IMR-90 (cell line): ENCODE data around the gene TAF1. TPM values are rescaled to one million over a fixed set of nuclear protein-coding genes. Genes with fewer than 3 reads are reported as not detected.
"Not testable (repeated sequence)": the region's sequence is repeated elsewhere in the genome, so short reads cannot be mapped to it uniquely, and the experiment has no call there.

Experiments used
- ATAC-seq: fragments of 200-7000 bp; cut with Tn5 transposase; 2 replicates; pipeline ENCODE4 v1.9.1; 2020; ENCODE audit warnings: low read depth, mild to moderate bottlenecking, moderate library complexity
- BruUV-seq: library from RNA; stranded (reverse); fragments of 400-500 nt; replicated peaks from 2 replicates; lab custom pipeline; 2021; lab: Mats Ljungman, UMichigan
- CTCF ChIA-PET: fragments of 300-600 bp; formaldehyde crosslinking; extraction: SDS; loops from one replicate; lab custom pipeline; 2021; ENCODE audit warnings: antibody characterized with exemption; lab: Yijun Ruan, JAX
- POLR2A ChIA-PET: fragments of 300-600 bp; sonication (Branson Sonifier 250); formaldehyde crosslinking; loops from one replicate; lab custom pipeline; 2022; ENCODE audit warnings: antibody characterized with exemption; ENCODE audit not compliant: unreplicated experiment; lab: Charles Lee
- DNase-seq: peaks from one replicate; pipeline ENCODE4 v3.0.0; 2013
- H2AFZ ChIP-seq: replicated peaks from 2 replicates; pipeline ENCODE3; 2013; ENCODE audit warnings: low read length, mild to moderate bottlenecking; ENCODE audit not compliant: poor library complexity
- H2AK5ac ChIP-seq: 2 replicates; pipeline ENCODE4 v1.6.1; 2013; ENCODE audit warnings: low read depth, low read length, inconsistent platforms
- H2AK9ac ChIP-seq: replicated peaks from 2 replicates; pipeline ENCODE3; 2013; ENCODE audit warnings: mild to moderate bottlenecking, low read depth, low read length, moderate library complexity; ENCODE audit not compliant: poor library complexity
- H2BK120ac ChIP-seq: 2 replicates; pipeline ENCODE4 v1.6.1; 2013; ENCODE audit warnings: low read depth, low read length, inconsistent platforms
- H2BK15ac ChIP-seq: 3 replicates; pipeline ENCODE4 v1.6.1; 2013; ENCODE audit warnings: low read depth, low read length, inconsistent platforms
- H2BK20ac ChIP-seq: 2 replicates; pipeline ENCODE4 v1.6.1; 2013; ENCODE audit warnings: low read depth, mild to moderate bottlenecking, inconsistent platforms, low read length, moderate library complexity
- H2BK5ac ChIP-seq: 2 replicates; pipeline ENCODE4 v1.6.1; 2013; ENCODE audit warnings: mild to moderate bottlenecking, low read depth, low read length, inconsistent platforms; ENCODE audit not compliant: poor library complexity, severe bottlenecking
- H3K14ac ChIP-seq: replicated peaks from 2 replicates; pipeline ENCODE4 v1.6.1; 2013; ENCODE audit warnings: low read depth, low read length, inconsistent platforms
- H3K18ac ChIP-seq: 2 replicates; pipeline ENCODE4 v1.6.1; 2013; ENCODE audit warnings: low read depth, low read length, control low read depth
- H3K23ac ChIP-seq: 2 replicates; pipeline ENCODE4 v1.6.1; 2013; ENCODE audit warnings: low read depth, low read length, inconsistent platforms
- H3K27ac ChIP-seq: 2 replicates; pipeline ENCODE4 v1.5.1; 2013; ENCODE audit warnings: mild to moderate bottlenecking, control low read depth, low read length; ENCODE audit not compliant: insufficient read depth
- H3K27me3 ChIP-seq: 2 replicates; pipeline ENCODE4 v1.6.1; 2013; ENCODE audit warnings: low read length; ENCODE audit not compliant: control insufficient read depth, insufficient read depth
- H3K36me3 ChIP-seq: 2 replicates; pipeline ENCODE4 v1.6.1; 2013; ENCODE audit warnings: low read length, mixed read lengths; ENCODE audit not compliant: control insufficient read depth, insufficient read depth
- H3K4ac ChIP-seq: 2 replicates; pipeline ENCODE4 v1.6.1; 2013; ENCODE audit warnings: low read depth, low read length, inconsistent platforms
- H3K4me1 ChIP-seq: 2 replicates; pipeline ENCODE4 v1.6.1; 2013; ENCODE audit warnings: low read length, mixed read lengths; ENCODE audit not compliant: control insufficient read depth, insufficient read depth
- H3K4me2 ChIP-seq: 2 replicates; pipeline ENCODE4 v1.6.1; 2013; ENCODE audit warnings: low read depth, mild to moderate bottlenecking, control low read depth, low read length, moderate library complexity
- H3K4me3 ChIP-seq: 2 replicates; pipeline ENCODE4 v1.5.1; 2013; ENCODE audit warnings: low read depth, mild to moderate bottlenecking, control low read depth, low read length, moderate library complexity; ENCODE audit not compliant: insufficient read depth
- H3K56ac ChIP-seq: 2 replicates; pipeline ENCODE4 v1.6.1; 2013; ENCODE audit warnings: low read length, inconsistent platforms; ENCODE audit not compliant: insufficient read depth; ENCODE audit errors: extremely low read depth
- H3K79me1 ChIP-seq, 2 experiments: 2 replicates each; pipeline ENCODE4 v1.6.1; 2013; ENCODE audit warnings: low read length in 2 of 2, inconsistent platforms in 1 of 2, low read depth in 1 of 2
- H3K9ac ChIP-seq: 2 replicates; pipeline ENCODE4 v1.6.1; 2013; ENCODE audit warnings: low read depth, low read length, control low read depth
- H3K9me1 ChIP-seq: 2 replicates; pipeline ENCODE4 v1.6.1; 2013; ENCODE audit warnings: low read length, inconsistent platforms; ENCODE audit not compliant: insufficient read depth
- H3K9me3 ChIP-seq: 2 replicates; pipeline ENCODE4 v1.6.1; 2013; ENCODE audit warnings: low read length; ENCODE audit not compliant: control insufficient read depth, insufficient read depth
- H4K20me1 ChIP-seq: 2 replicates; pipeline ENCODE4 v1.6.1; 2013; ENCODE audit warnings: low read length, inconsistent platforms; ENCODE audit not compliant: insufficient read depth
- H4K5ac ChIP-seq: 2 replicates; pipeline ENCODE4 v1.6.1; 2013; ENCODE audit warnings: mild to moderate bottlenecking, low read depth, low read length, control low read depth
- H4K8ac ChIP-seq, 2 experiments: 2 replicates each; pipeline ENCODE4 v1.6.1; 2013; ENCODE audit warnings: low read depth in 2 of 2, low read length in 2 of 2, control low read depth in 1 of 2, inconsistent platforms in 1 of 2
- H4K91ac ChIP-seq: 2 replicates; pipeline ENCODE4 v1.6.1; 2013; ENCODE audit warnings: low read depth, low read length, inconsistent platforms; ENCODE audit not compliant: insufficient read depth
- MXI1 ChIP-seq: IDR thresholded peaks from 2 replicates; pipeline ENCODE4 v1.6.1; 2012; ENCODE audit warnings: low read depth, mild to moderate bottlenecking, low read length, moderate library complexity, borderline replicate concordance
- NFE2L2 ChIP-seq: fragments of 150-350 bp; IDR thresholded peaks from 2 replicates; pipeline ENCODE4 v1.6.1; 2016; ENCODE audit warnings: low read depth, mild to moderate bottlenecking, low read length
- RFX5 ChIP-seq: IDR thresholded peaks from 2 replicates; pipeline ENCODE4 v1.8.0; 2012; ENCODE audit warnings: low read depth, mild to moderate bottlenecking, low read length, moderate library complexity
- SMC3 ChIP-seq: fragments of 150-350 bp; IDR thresholded peaks from 2 replicates; pipeline ENCODE4 v1.6.1; 2016; ENCODE audit warnings: low read depth, mild to moderate bottlenecking, antibody characterized with exemption, low read length, moderate library complexity
- WGBS, 2 experiments: methylation state at CpG; one replicate each; pipeline versions ENCODE4 v1.1.5 to v1.1.7; 2013; ENCODE audit warnings: missing lambda C conversion rate in 2 of 2; ENCODE audit not compliant: insufficient read length in 1 of 2; ENCODE audit errors: extremely low coverage in 2 of 2; 5-methylcytosine and 5-hydroxymethylcytosine counted together
- dilution Hi-C: fragments of 300-500 bp; cut with HindIII; formaldehyde crosslinking; loops from one replicate; pipeline ENCODE4 v1.14.3; 2018; ENCODE audit warnings: low sequenced_read_pairs; ENCODE audit not compliant: unreplicated experiment
- in situ Hi-C: fragments of 300-500 bp; cut with MboI; formaldehyde crosslinking; loops from 3 replicates; pipeline ENCODE4 v1.14.3; 2019; ENCODE audit warnings: low sequenced_read_pairs, inconsistent platforms, mixed read lengths
- intact Hi-C: fragments of 100-400 bp; cut with micrococcal nuclease; formaldehyde crosslinking; loops from 2 replicates; pipeline ENCODE4 v1.10.0; 2022
- polyA plus RNA-seq, 3 experiments: library from polyadenylated mRNA; depleted of rRNA; stranded (reverse); fragments of >200 nt; gene quantifications; 2 replicates each; pipeline ENCODE4 v1.2.3, GENCODE V29; 2012; ENCODE audit warnings: low replicate concordance in 1 of 3
- total RNA-seq: library from RNA; depleted of rRNA; stranded (reverse); fragments of >200 nt; gene quantifications from 2 replicates; pipeline ENCODE4 v1.2.3, GENCODE V29; 2012
- TF ChIP-seq, protein P1 (sequence below): fragments of 150-350 bp; IDR thresholded peaks from 2 replicates; pipeline ENCODE4 v1.6.1; 2016; ENCODE audit warnings: low read depth, mild to moderate bottlenecking, low read length, moderate library complexity, borderline replicate concordance
- TF ChIP-seq, protein P2 (sequence below): fragments of 150-350 bp; IDR thresholded peaks from 2 replicates; pipeline ENCODE4 v1.6.1; 2017; ENCODE audit warnings: mild to moderate bottlenecking, antibody characterized with exemption, low read length, low read depth

The TAF1 gene
- total and polyA plus RNA-seq, 2 of the 4 experiments (the other 2 are of a cell fraction): 15.7 to 25.5 TPM

GRCh38 chrX:71365875-71366673 lies at the start of gene TAF1 (continued):
- TF ChIP-seq, protein P1, sequence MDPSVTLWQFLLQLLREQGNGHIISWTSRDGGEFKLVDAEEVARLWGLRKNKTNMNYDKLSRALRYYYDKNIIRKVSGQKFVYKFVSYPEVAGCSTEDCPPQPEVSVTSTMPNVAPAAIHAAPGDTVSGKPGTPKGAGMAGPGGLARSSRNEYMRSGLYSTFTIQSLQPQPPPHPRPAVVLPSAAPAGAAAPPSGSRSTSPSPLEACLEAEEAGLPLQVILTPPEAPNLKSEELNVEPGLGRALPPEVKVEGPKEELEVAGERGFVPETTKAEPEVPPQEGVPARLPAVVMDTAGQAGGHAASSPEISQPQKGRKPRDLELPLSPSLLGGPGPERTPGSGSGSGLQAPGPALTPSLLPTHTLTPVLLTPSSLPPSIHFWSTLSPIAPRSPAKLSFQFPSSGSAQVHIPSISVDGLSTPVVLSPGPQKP: no peak
- TF ChIP-seq, protein P2, sequence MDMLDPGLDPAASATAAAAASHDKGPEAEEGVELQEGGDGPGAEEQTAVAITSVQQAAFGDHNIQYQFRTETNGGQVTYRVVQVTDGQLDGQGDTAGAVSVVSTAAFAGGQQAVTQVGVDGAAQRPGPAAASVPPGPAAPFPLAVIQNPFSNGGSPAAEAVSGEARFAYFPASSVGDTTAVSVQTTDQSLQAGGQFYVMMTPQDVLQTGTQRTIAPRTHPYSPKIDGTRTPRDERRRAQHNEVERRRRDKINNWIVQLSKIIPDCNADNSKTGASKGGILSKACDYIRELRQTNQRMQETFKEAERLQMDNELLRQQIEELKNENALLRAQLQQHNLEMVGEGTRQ: peak; percentile 94
- TF ChIP-seq MXI1: no peak
- no peak for TF ChIP-seq NFE2L2
- no peak for TF ChIP-seq RFX5
- no peak for TF ChIP-seq SMC3

GRCh38 chrX:71316959-71317358 lies 49.2 kb upstream of the TAF1 start:
- H2AFZ ChIP-seq, H2AK5ac ChIP-seq, H2BK20ac ChIP-seq, H3K9ac ChIP-seq, H4K5ac ChIP-seq, H2BK5ac ChIP-seq, H3K36me3 ChIP-seq, H3K23ac ChIP-seq, H3K27me3 ChIP-seq, dilution Hi-C loops, H3K4me3 ChIP-seq, H2BK15ac ChIP-seq, H3K4me2 ChIP-seq, POLR2A ChIA-PET, H4K8ac ChIP-seq, H4K20me1 ChIP-seq, H3K4ac ChIP-seq, BruUV-seq, H3K18ac ChIP-seq, H3K4me1 ChIP-seq, H3K56ac ChIP-seq, H3K79me1 ChIP-seq, intact Hi-C loops, H4K91ac ChIP-seq, H2AK9ac ChIP-seq, H3K14ac ChIP-seq, H3K9me3 ChIP-seq, CTCF ChIA-PET, H3K27ac ChIP-seq, H3K9me1 ChIP-seq, H2BK120ac ChIP-seq, in situ Hi-C loops: not testable (repeated sequence)
- peak; percentile 13 for DNase-seq
- peak; percentile 70 for ATAC-seq
- WGBS, 2 experiments: no CpG with 5 or more reads among the region's 1 CpG
